NCI-H460 (cell line): ENCODE data around the gene MYO1D. TPM values are rescaled to one million over a fixed set of nuclear protein-coding genes. Genes with fewer than 3 reads are reported as not detected.
"Not testable (repeated sequence)": the region's sequence is repeated elsewhere in the genome, so short reads cannot be mapped to it uniquely, and the experiment has no call there.

Source experiments
- DNase-seq: peaks from one replicate; pipeline ENCODE4 v3.0.0-alpha.2; 2016; ENCODE audit warnings: low read depth; ENCODE audit errors: extremely low read depth
- total RNA-seq: library from RNA; depleted of rRNA; stranded (reverse); fragments of >200 nt; shearing (Covaris generic); gene quantifications from 2 replicates; pipeline ENCODE4 v1.2.3, GENCODE V29; 2014

Gene MYO1D
- total RNA-seq, 1 experiment from 2014 or later = 5.0 TPM

DNA sequence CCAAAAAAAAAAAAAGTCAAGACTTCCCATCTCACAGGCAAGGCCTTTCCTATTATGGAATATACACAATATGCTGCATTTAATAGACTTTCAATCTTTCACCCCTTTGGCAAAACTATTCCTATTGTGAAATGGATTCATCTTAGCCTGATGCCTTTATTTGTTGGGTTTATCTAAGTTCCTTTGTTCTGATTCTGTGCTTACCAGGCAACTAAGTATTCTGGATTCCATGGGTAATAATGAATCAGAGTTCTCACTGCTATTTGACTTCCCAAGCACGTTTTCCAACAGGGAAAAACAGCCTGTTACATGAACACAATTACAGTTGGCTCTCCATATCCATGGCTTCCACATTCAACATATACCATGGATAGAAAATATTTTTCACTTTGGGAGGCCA lies 135.5 kb downstream of the MYO1D start:
- no peak for DNase-seq

DNA sequence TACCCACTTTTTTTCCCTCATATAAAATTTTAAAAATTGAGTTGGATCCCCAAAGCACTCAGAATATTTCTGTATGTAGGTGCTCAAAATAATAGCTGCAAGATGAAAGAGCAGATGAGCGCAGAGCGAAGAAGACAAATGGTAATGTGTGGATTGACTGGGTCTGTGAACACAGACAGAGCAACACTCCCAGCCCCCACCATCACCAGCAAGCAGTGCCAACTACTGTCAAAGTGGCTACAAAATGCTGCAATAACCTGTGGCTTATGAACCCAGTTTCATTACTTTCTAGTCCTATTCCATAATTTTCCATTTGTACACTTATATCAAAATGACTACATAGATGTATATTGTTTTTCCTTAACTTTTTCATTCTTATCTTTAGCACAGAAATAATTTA lies 137.2 kb downstream of the MYO1D start:
- DNase-seq = no peak

DNA sequence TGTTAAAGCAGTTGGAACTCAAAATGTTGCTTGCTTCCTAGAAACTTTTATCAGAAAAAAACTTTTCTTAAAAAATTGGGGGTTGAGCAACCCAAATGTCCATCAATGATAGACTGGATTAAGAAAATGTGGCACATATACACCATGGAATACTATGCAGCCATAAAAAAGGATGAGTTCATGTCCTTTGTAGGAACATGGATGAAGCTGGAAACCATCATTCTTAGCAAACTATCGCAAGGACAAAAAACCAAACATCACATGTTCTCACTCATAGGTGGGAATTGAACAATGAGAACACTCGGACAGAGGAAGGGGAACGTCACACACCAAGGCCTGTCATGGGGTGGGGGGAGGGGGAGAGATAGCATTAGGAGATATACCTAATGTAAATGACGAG lies 137.8 kb downstream of the MYO1D start:
- DNase-seq = not testable (repeated sequence)

GRCh38 chr17:32733401-32733800 lies 143.5 kb downstream of the MYO1D start:
- no peak for DNase-seq

- DNase-seq = no peak
These were observed 144.0 kb downstream of the MYO1D start for GRCh38 chr17:32732900-32733299.

DNA sequence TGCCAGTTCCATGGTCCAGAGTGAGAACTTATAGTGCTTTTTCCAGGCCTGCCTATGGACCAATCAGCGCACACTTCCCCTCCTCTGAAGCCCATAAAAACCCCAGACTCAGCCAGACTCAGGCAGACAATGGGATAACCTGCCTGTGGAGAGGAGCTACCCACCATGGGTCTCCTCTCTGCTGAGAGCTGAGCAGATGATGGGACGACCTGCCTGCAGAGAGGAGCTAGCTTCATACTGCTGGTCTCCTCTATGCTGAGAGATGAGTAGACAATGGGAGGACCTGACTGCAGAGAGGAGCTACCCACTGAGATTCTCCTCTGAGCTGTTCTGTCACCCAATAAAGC lies 144.7 kb downstream of the MYO1D start:
- no peak for DNase-seq

DNA sequence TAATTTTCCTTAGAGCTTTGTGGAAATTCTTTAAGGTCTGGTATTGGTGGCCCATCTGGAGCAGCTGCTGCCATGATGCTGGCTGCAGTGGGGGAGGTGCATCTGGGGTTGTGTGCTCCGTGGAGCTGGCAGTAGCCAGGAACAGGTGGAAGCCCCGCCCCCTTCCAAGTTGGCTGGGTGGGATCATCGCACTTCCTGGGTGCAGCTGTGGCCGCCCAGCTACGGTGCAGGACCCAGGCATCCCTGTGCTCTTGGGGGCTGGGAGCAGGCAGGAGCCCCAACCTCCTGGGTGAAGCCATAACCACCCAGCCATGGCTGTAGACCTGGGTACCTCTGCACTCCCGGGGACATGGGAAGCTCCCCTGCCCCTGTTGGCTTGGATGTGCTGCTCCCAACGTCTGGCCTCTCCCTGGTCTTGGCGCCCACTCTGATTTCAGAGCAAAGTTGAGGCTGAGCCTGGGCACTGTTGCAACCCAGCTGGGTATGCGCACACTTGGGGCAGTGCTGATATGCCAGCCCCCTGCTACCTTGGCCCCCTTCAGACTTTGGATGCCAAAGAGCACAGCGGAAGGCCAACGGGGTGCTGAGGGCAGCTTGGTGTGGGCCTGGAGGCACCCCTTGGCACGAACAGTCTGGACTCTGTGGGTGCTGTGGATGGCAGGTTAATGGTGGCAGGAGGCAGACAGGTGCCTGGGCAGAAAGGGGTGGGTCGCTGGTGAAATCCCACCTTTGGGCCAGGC lies 145.2 kb downstream of the MYO1D start:
- DNase-seq = no peak

- DNase-seq = no peak
These were observed 149.2 kb downstream of the MYO1D start for GRCh38 chr17:32727681-32728080.

- no peak for DNase-seq
These were observed 151.2 kb downstream of the MYO1D start for GRCh38 chr17:32725697-32726096.

DNA sequence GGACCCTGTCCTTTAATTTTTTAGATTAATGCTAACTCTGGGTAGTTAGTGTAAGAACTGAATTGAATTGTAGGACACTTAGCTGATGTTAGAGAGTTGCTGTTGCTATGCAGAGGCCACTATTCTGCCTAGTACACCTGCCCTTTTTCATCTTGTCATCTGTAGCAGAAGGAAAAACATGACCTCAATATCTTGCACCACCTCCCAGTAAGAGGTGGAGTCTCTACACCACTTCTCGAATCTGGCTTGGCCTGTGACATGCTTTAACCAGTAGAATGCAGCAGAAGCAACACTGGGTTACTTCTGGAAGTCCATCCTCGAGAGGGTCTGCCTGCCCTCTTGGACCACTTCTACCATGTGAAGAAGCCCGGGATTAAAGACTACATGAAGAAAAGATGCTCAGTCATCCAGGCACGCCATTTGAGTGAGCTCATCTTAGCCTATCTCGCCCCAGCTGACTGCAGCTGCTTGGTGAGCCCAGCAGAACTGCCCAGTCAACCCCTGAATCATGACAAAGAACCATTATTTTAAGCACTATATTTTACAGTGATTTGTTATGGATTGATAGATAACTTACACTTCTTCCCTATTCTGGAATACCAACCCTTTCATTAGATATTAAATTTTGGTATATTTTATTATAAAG lies 153.5 kb downstream of the MYO1D start:
- no peak for DNase-seq

DNA sequence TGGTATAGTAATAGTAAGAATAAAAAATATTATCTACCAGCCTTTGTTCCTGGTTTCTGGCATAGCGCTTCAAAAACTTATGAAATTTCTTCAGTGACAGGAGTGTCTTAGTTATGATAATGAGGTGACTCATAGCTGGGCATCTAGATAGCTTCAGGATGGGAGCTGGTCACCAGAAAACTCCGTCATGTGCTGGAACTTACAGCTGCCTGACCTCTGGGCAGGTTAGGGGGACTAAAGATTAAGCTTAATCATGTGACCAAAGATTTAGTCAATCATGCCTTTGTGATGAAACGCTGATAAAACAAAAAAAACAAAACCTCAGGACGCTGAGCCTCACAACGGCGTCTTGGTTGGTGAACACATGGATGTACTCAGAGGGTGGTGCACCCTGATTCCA lies 154.2 kb downstream of the MYO1D start:
- no peak for DNase-seq

GRCh38 chr17:32720671-32721070 lies 156.3 kb downstream of the MYO1D start:
- DNase-seq = no peak

DNA sequence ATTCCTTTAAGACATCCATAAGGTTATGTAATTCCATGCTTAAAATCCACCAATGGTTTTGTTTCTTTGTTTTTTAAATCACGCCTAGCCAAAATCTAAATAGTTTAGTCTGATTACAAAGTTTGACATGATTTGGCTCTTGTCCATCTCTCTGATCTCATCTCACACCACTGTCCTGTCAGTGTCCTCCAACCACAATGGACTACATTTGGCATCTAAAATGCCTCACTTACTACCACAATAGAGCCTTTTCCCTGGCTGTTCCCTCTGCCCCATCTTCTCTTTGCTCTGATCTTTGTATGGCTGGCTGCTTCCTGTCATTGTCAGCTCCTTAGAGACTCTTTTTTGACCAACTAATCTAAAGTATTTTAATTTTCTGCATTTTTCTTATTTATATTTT lies 157.2 kb downstream of the MYO1D start:
- DNase-seq = no peak

- DNase-seq = not testable (repeated sequence)
These were observed 162.0 kb downstream of the MYO1D start for GRCh38 chr17:32714922-32715321.

GRCh38 chr17:32714206-32714605 lies 162.7 kb downstream of the MYO1D start:
- DNase-seq = not testable (repeated sequence)

- no peak for DNase-seq
These were observed 163.8 kb downstream of the MYO1D start for GRCh38 chr17:32713081-32713480.

- DNase-seq = no peak
These were observed 167.4 kb downstream of the MYO1D start for GRCh38 chr17:32709562-32709961.

- no peak for DNase-seq
These were observed 175.1 kb downstream of the MYO1D start for GRCh38 chr17:32701871-32702270.

DNA sequence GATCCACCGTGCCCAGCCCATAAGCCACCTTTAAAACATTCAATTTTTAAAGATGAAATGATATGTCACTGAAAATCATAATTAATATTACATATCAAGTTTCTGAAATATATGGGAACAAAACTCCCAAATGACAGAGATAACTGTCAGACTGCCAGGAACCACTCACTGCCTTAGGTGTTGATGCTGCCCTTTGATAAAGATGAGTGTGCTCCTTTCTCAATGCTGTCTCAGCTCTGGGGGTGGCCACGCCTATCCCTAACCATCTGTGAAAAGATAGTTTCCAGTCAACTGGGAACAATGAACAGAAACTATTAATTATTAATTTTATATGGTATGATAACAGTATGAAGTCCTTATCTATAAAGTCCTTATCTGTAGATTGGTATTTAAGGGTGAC lies 177.7 kb downstream of the MYO1D start:
- DNase-seq = no peak

- DNase-seq = no peak
These were observed 178.9 kb downstream of the MYO1D start for GRCh38 chr17:32697728-32698625.

- no peak for DNase-seq
These were observed 180.5 kb downstream of the MYO1D start for GRCh38 chr17:32696426-32696825.

DNA sequence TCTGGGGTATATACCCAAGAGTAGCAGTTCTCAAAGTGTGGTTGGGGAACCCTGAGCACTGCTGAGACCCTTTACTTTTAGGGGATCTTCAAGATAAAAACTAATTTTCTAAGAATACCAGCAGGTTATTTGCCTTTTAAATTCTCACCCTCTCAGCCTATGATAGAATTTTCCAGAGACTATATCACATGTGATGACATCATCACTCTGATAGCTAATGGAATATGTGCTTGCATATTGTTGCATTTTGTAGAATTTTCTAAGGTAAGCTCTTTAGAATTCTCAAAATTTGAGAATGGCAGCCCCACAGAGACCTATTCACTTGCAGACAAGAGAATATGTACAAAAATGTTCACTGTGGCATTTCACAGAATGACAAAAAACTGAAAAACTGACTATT lies 181.1 kb downstream of the MYO1D start:
- no peak for DNase-seq
